GDM1 (cell line): ENCODE data around the gene ITPK1.

ENCODE experiments used
- DNase-seq: peaks from one replicate; lab custom pipeline; 2025; lab: John Stamatoyannopoulos, UW

Gene ITPK1

GRCh38 chr14:92988786-92989755, 126.7 kb downstream of the ITPK1 start:
- no peak for DNase-seq

GRCh38 chr14:92987713-92988510, 127.8 kb downstream of the ITPK1 start:
- no peak for DNase-seq

GRCh38 chr14:92987148-92987570, 128.6 kb downstream of the ITPK1 start:
- no peak for DNase-seq

- DNase-seq: no peak
These were observed 129.2 kb downstream of the ITPK1 start for GRCh38 chr14:92986254-92987147.

- DNase-seq: no peak
These were observed 130.2 kb downstream of the ITPK1 start for GRCh38 chr14:92985521-92985920.

GRCh38 chr14:92984896-92985295, 130.8 kb downstream of the ITPK1 start:
- no peak for DNase-seq

- DNase-seq: no peak
These were observed 131.5 kb downstream of the ITPK1 start for GRCh38 chr14:92984082-92984788.

- DNase-seq: no peak
These were observed 132.8 kb downstream of the ITPK1 start for GRCh38 chr14:92982956-92983355.

- no peak for DNase-seq
These were observed 134.0 kb downstream of the ITPK1 start for GRCh38 chr14:92981726-92982125.

GRCh38 chr14:92980866-92981265, 134.9 kb downstream of the ITPK1 start:
- DNase-seq: no peak

GRCh38 chr14:92978229-92979021, 137.3 kb downstream of the ITPK1 start:
- DNase-seq: no peak

GRCh38 chr14:92976268-92976667, 139.5 kb downstream of the ITPK1 start:
- no peak for DNase-seq

GRCh38 chr14:92974541-92975345, 141.0 kb downstream of the ITPK1 start:
- no peak for DNase-seq

- DNase-seq: no peak
These were observed 141.8 kb downstream of the ITPK1 start for GRCh38 chr14:92973798-92974372.

GRCh38 chr14:92973261-92973797, 142.4 kb downstream of the ITPK1 start:
- DNase-seq: no peak

- no peak for DNase-seq
These were observed 144.0 kb downstream of the ITPK1 start for GRCh38 chr14:92971601-92972180.

- DNase-seq: no peak
These were observed 145.5 kb downstream of the ITPK1 start for GRCh38 chr14:92970271-92970670.

GRCh38 chr14:92969871-92970270, 145.9 kb downstream of the ITPK1 start:
- DNase-seq: no peak
